Panc1 (cell line): ENCODE measurements around the gene MYO3B. TPM values are rescaled to one million over a fixed set of nuclear protein-coding genes. Genes with fewer than 3 reads are reported as not detected.

Source experiments
- ATAC-seq: fragments of 200-7000 bp; cut with Tn5 transposase; 2 replicates; pipeline ENCODE4 v1.9.1; 2020; ENCODE audit warnings: mild to moderate bottlenecking, moderate library complexity
- BruUV-seq: library from RNA; stranded (reverse); fragments of 400-500 nt; replicated peaks from 2 replicates; lab custom pipeline; 2021; lab: Mats Ljungman, UMichigan
- CTCF ChIA-PET: fragments of 300-600 bp; sonication (Branson Sonifier 250); formaldehyde crosslinking; loops from one replicate; lab custom pipeline; 2022; ENCODE audit warnings: antibody characterized with exemption; lab: Charles Lee
- POLR2A ChIA-PET: fragments of 300-600 bp; sonication (Branson Sonifier 250); formaldehyde crosslinking; loops from one replicate; lab custom pipeline; 2022; ENCODE audit warnings: antibody characterized with exemption; lab: Charles Lee
- DNase-seq: peaks from one replicate; pipeline ENCODE4 v3.0.0-alpha.2; 2010; ENCODE audit warnings: low read depth, low spot score
- H3K27ac ChIP-seq: 2 replicates; pipeline ENCODE4 v1.5.1; 2011; ENCODE audit warnings: mild to moderate bottlenecking, low read length, inconsistent platforms
- H3K27me3 ChIP-seq: fragments of 200-500 bp; sonication (Bioruptor generic); 2 replicates; pipeline ENCODE4 v1.6.0; 2014; ENCODE audit warnings: low read length, inconsistent platforms; ENCODE audit not compliant: control insufficient read depth, insufficient read depth
- H3K36me3 ChIP-seq: fragments of 200-500 bp; sonication (Bioruptor generic); 2 replicates; pipeline ENCODE4 v1.5.1; 2014; ENCODE audit warnings: inconsistent platforms, mild to moderate bottlenecking, low read length, moderate library complexity; ENCODE audit not compliant: control insufficient read depth, insufficient read depth
- H3K4me1 ChIP-seq: 2 replicates; pipeline ENCODE4 v1.5.1; 2011; ENCODE audit warnings: inconsistent platforms, mild to moderate bottlenecking, low read length, moderate library complexity; ENCODE audit not compliant: control insufficient read depth, insufficient read depth
- H3K4me3 ChIP-seq, 2 experiments: 2 replicates each; pipeline ENCODE4 v1.5.1; 2011 to 2012; ENCODE audit warnings: low read depth in 2 of 2, low read length in 2 of 2, mild to moderate bottlenecking in 2 of 2, inconsistent platforms in 1 of 2, moderate library complexity in 1 of 2
- H3K9me3 ChIP-seq: fragments of 200-500 bp; sonication (Bioruptor generic); 2 replicates; pipeline ENCODE4 v1.5.1; 2014; ENCODE audit warnings: low read depth, mild to moderate bottlenecking, inconsistent platforms, low read length, moderate library complexity; ENCODE audit not compliant: control insufficient read depth, insufficient read depth
- POLR2AphosphoS5 ChIP-seq: IDR thresholded peaks from 2 replicates; pipeline ENCODE4 v1.6.1; 2012; ENCODE audit warnings: mild to moderate bottlenecking, low read depth, low read length, moderate library complexity
- REST ChIP-seq, 2 experiments: IDR thresholded peaks; 2 replicates each; pipeline ENCODE4 v1.6.1; 2011 to 2012; ENCODE audit warnings: low read depth in 2 of 2, control low read depth in 1 of 2, low read length in 1 of 2, mild to moderate bottlenecking in 1 of 2, moderate library complexity in 1 of 2; ENCODE audit not compliant: insufficient read depth in 1 of 2
- SIN3A ChIP-seq: IDR thresholded peaks from 2 replicates; pipeline ENCODE4 v1.6.1; 2012; ENCODE audit warnings: low read depth, mild to moderate bottlenecking, low read length, moderate library complexity, borderline replicate concordance; ENCODE audit not compliant: insufficient read depth
- TCF7L2 ChIP-seq: IDR thresholded peaks from 2 replicates; pipeline ENCODE4 v1.6.1; 2011; ENCODE audit warnings: mild to moderate bottlenecking, low read depth, low read length, inconsistent platforms
- in situ Hi-C: cut with HindIII; loops from 2 replicates; pipeline ENCODE4 v1.10.0; 2016; ENCODE audit warnings: low sequenced_read_pairs, low pct_unique_long_range_greater_than_20kb
- intact Hi-C: fragments of 100-400 bp; cut with micrococcal nuclease; formaldehyde crosslinking; loops from one replicate; pipeline ENCODE4 v1.10.0; 2022; ENCODE audit not compliant: unreplicated experiment
- total RNA-seq: library from RNA; stranded (reverse); gene quantifications from one replicate; pipeline ENCODE4 v1.2.1, GENCODE V29; 2021; ENCODE audit not compliant: unreplicated experiment
- TF ChIP-seq, protein P1 (sequence below): fragments of 450-650 bp; IDR thresholded peaks from 2 replicates; pipeline ENCODE4 v1.5.1; 2017; ENCODE audit warnings: mild to moderate bottlenecking

Gene MYO3B
- total RNA-seq, 1 experiment from 2014 or later, result 0.05 TPM

- no peak for TF ChIP-seq REST (IDR thresholded peaks at IDR 0.05; ENCODE audit: insufficient read depth in 1 of 2, low read depth in 2 of 2, low read length in 1 of 2)
- no peak for TF ChIP-seq TCF7L2
- TF ChIP-seq, protein P1, sequence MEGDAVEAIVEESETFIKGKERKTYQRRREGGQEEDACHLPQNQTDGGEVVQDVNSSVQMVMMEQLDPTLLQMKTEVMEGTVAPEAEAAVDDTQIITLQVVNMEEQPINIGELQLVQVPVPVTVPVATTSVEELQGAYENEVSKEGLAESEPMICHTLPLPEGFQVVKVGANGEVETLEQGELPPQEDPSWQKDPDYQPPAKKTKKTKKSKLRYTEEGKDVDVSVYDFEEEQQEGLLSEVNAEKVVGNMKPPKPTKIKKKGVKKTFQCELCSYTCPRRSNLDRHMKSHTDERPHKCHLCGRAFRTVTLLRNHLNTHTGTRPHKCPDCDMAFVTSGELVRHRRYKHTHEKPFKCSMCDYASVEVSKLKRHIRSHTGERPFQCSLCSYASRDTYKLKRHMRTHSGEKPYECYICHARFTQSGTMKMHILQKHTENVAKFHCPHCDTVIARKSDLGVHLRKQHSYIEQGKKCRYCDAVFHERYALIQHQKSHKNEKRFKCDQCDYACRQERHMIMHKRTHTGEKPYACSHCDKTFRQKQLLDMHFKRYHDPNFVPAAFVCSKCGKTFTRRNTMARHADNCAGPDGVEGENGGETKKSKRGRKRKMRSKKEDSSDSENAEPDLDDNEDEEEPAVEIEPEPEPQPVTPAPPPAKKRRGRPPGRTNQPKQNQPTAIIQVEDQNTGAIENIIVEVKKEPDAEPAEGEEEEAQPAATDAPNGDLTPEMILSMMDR, result no peak
- no peak for TF ChIP-seq SIN3A
- TF ChIP-seq POLR2AphosphoS5, result no peak
- DNase-seq, result no peak
- ATAC-seq, result no peak
- Histone ChIP-seq H3K4me3 (no peak overlapping the region), H3K36me3 (no peaks in the 10 kb centered on the region), H3K27ac (no peak overlapping the region), H3K27me3 (0 out of 2 replicates have a peak, but pooled peaks cover 4% of the 10 kb centered on the region), H3K9me3 (peaks cover 10% of the 10 kb centered on the region), H3K4me1 (no peaks in the 10 kb centered on the region)
- no TSS peak for BruUV-seq
- in situ Hi-C loops, result no loop called here
- intact Hi-C loops, result no loop called here
- CTCF ChIA-PET, result no interaction called here
- POLR2A ChIA-PET, result no interaction called here
Observed at GRCh38 chr2:170544817-170545216, 366.9 kb downstream of the MYO3B start.

DNA sequence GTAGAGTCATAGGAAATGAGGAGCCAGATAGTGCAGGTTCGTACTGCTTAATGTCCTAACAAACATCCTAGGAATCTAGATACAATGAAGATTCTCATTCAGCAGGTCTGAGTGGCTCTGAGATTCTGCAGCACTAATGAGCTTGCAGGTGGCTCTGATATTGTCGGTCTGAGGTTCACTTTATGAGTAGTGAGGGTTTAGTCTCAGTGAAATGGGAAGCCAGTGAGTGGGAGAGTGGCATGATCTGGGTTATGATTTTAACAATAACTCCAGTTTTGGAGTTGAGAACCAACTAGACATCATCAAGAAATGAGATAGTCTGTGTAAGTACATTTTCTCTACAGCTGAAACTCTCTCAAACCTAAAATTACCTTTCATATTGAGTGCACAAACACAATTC is 370.4 kb downstream of the MYO3B start:
- H3K9me3 ChIP-seq, result peaks cover 13% of the 10 kb centered on the region
- H3K36me3 ChIP-seq, result no peaks in the 10 kb centered on the region
- no peaks in the 10 kb centered on the region for H3K4me1 ChIP-seq
- intact Hi-C loops (no loop called here), in situ Hi-C loops (no loop called here)
- H3K27me3 ChIP-seq, result no peaks in the 10 kb centered on the region
- ATAC-seq (no peak), DNase-seq (no peak)
- TF ChIP-seq, protein P1, result no peak
- TF ChIP-seq TCF7L2, result no peak
- no peak for TF ChIP-seq POLR2AphosphoS5
- no peak for TF ChIP-seq REST (IDR thresholded peaks at IDR 0.05; ENCODE audit: insufficient read depth in 1 of 2, low read depth in 2 of 2, low read length in 1 of 2)
- no peak for TF ChIP-seq SIN3A
- POLR2A ChIA-PET, result no interaction called here
- CTCF ChIA-PET, result no interaction called here
- no peak overlapping the region for H3K27ac ChIP-seq
- no TSS peak for BruUV-seq
- no peak overlapping the region for H3K4me3 ChIP-seq
